Measurements from ENCODE around the gene PTH2. TPM values are rescaled to one million over a fixed set of nuclear protein-coding genes. Genes with fewer than 3 reads are reported as not detected.

Gene PTH2
- total and polyA plus RNA-seq, 4 donors: not detected

Other genes starting within 250 kb of the PTH2 start
- gene SLC6A16, start 98.2 kb downstream of the PTH2 start, total RNA-seq: 1 to 10 TPM in 1 of 2 donors, under 1 TPM in 1; 0.59 to 1.2 TPM
- 1 to 10 TPM; 2.8 to 3.8 TPM for gene SLC6A16, start 98.2 kb downstream of the PTH2 start, polyA plus RNA-seq (ENCODE audit: insufficient read length in 2 of 2)
- gene CD37, start 88.0 kb downstream of the PTH2 start, total RNA-seq: 10 to 100 TPM in 1 of 2 donors, 1 to 10 TPM in 1; 2.9 to 10.5 TPM
- 10 to 100 TPM; 16.6 to 18.0 TPM for gene CD37, start 88.0 kb downstream of the PTH2 start, polyA plus RNA-seq (ENCODE audit: insufficient read length in 2 of 2)
- gene TEAD2, start 61.0 kb downstream of the PTH2 start, total RNA-seq: 10 to 100 TPM; 10.6 to 35.6 TPM
- 10 to 100 TPM; 33.2 to 33.3 TPM for gene TEAD2, start 61.0 kb downstream of the PTH2 start, polyA plus RNA-seq (ENCODE audit: insufficient read length in 2 of 2)
- gene DKKL1, start 59.6 kb downstream of the PTH2 start, total RNA-seq: 1 to 10 TPM in 1 of 2 donors, under 1 TPM in 1; 0.69 to 3.4 TPM
- gene DKKL1, start 59.6 kb downstream of the PTH2 start, polyA plus RNA-seq (ENCODE audit: insufficient read length in 2 of 2): 1 to 10 TPM; 2.7 to 3.2 TPM
- gene KASH5, start 35.2 kb downstream of the PTH2 start, total RNA-seq: 1 to 10 TPM in 1 of 2 donors, under 1 TPM in 1; 0.30 to 1.3 TPM
- under 1 TPM; 0.21 to 0.40 TPM for gene KASH5, start 35.2 kb downstream of the PTH2 start, polyA plus RNA-seq (ENCODE audit: insufficient read length in 2 of 2)
- not detected for gene GFY, start 1.9 kb upstream of the PTH2 start, total RNA-seq
- gene GFY, start 1.9 kb upstream of the PTH2 start, polyA plus RNA-seq (ENCODE audit: insufficient read length in 2 of 2): under 1 TPM; 0.54 TPM
- gene SLC17A7, start 18.1 kb upstream of the PTH2 start, total RNA-seq: 1 to 10 TPM in 1 of 2 donors, under 1 TPM in 1; 0.55 to 4.2 TPM
- gene SLC17A7, start 18.1 kb upstream of the PTH2 start, polyA plus RNA-seq (ENCODE audit: insufficient read length in 2 of 2): 1 to 10 TPM in 1 of 2 donors, under 1 TPM in 1; 0.51 to 1.1 TPM
- gene PIH1D1, start 28.4 kb upstream of the PTH2 start, total RNA-seq: 10 to 100 TPM; 56.6 to 96.3 TPM
- 10 to 100 TPM; 71.5 to 81.6 TPM for gene PIH1D1, start 28.4 kb upstream of the PTH2 start, polyA plus RNA-seq (ENCODE audit: insufficient read length in 2 of 2)
- gene ALDH16A1, start 29.8 kb upstream of the PTH2 start, total RNA-seq: 10 to 100 TPM; 15.7 to 22.3 TPM
- gene ALDH16A1, start 29.8 kb upstream of the PTH2 start, polyA plus RNA-seq (ENCODE audit: insufficient read length in 2 of 2): 10 to 100 TPM; 16.1 to 18.2 TPM
- 1 to 10 TPM; 1.2 to 4.1 TPM for gene FLT3LG, start 50.8 kb upstream of the PTH2 start, total RNA-seq
- 1 to 10 TPM; 4.8 to 5.2 TPM for gene FLT3LG, start 50.8 kb upstream of the PTH2 start, polyA plus RNA-seq (ENCODE audit: insufficient read length in 2 of 2)
- gene RPL13A, start 64.2 kb upstream of the PTH2 start, total RNA-seq: 1,000 to 10,000 TPM; 1,320 to 2,994 TPM
- 1,000 to 10,000 TPM; 1,955 to 2,049 TPM for gene RPL13A, start 64.2 kb upstream of the PTH2 start, polyA plus RNA-seq (ENCODE audit: insufficient read length in 2 of 2)
- gene RPS11, start 73.0 kb upstream of the PTH2 start, total RNA-seq: 1,000 to 10,000 TPM; 1,713 to 3,396 TPM
- 1,000 to 10,000 TPM; 1,893 to 1,945 TPM for gene RPS11, start 73.0 kb upstream of the PTH2 start, polyA plus RNA-seq (ENCODE audit: insufficient read length in 2 of 2)
- gene FCGRT, start 89.2 kb upstream of the PTH2 start, total RNA-seq: 100 to 1,000 TPM in 1 of 2 donors, 10 to 100 TPM in 1; 67.9 to 339 TPM
- gene FCGRT, start 89.2 kb upstream of the PTH2 start, polyA plus RNA-seq (ENCODE audit: insufficient read length in 2 of 2): 100 to 1,000 TPM in 1 of 2 donors, 10 to 100 TPM in 1; 80.2 to 131 TPM
- gene RCN3, start 104.6 kb upstream of the PTH2 start, total RNA-seq: 10 to 100 TPM; 24.9 to 85.2 TPM
- gene RCN3, start 104.6 kb upstream of the PTH2 start, polyA plus RNA-seq (ENCODE audit: insufficient read length in 2 of 2): 10 to 100 TPM; 14.5 to 36.5 TPM
- gene NOSIP, start 157.1 kb upstream of the PTH2 start, total RNA-seq: 10 to 100 TPM; 32.2 to 86.1 TPM
- gene NOSIP, start 157.1 kb upstream of the PTH2 start, polyA plus RNA-seq (ENCODE audit: insufficient read length in 2 of 2): 10 to 100 TPM; 63.9 to 67.4 TPM
- gene PRRG2, start 157.9 kb upstream of the PTH2 start, total RNA-seq: under 1 TPM; 0.79 to 0.83 TPM
- 1 to 10 TPM in 1 of 2 donors, under 1 TPM in 1; 0.78 to 1.5 TPM for gene PRRG2, start 157.9 kb upstream of the PTH2 start, polyA plus RNA-seq (ENCODE audit: insufficient read length in 2 of 2)
- gene PRR12, start 167.7 kb upstream of the PTH2 start, total RNA-seq: 1 to 10 TPM; 6.6 to 8.2 TPM
- gene PRR12, start 167.7 kb upstream of the PTH2 start, polyA plus RNA-seq (ENCODE audit: insufficient read length in 2 of 2): 10 to 100 TPM; 37.7 to 42.3 TPM
- gene RRAS, start 216.7 kb upstream of the PTH2 start, total RNA-seq: 10 to 100 TPM in 1 of 2 donors, 1 to 10 TPM in 1; 4.7 to 16.7 TPM
- 10 to 100 TPM; 13.4 to 16.7 TPM for gene RRAS, start 216.7 kb upstream of the PTH2 start, polyA plus RNA-seq (ENCODE audit: insufficient read length in 2 of 2)
- gene SCAF1, start 218.8 kb upstream of the PTH2 start, total RNA-seq: 10 to 100 TPM; 11.8 to 12.2 TPM
- gene SCAF1, start 218.8 kb upstream of the PTH2 start, polyA plus RNA-seq (ENCODE audit: insufficient read length in 2 of 2): 10 to 100 TPM; 66.3 to 70.8 TPM
- 10 to 100 TPM; 21.8 to 63.9 TPM for gene IRF3, start 242.4 kb upstream of the PTH2 start, total RNA-seq
- gene IRF3, start 242.4 kb upstream of the PTH2 start, polyA plus RNA-seq (ENCODE audit: insufficient read length in 2 of 2): 10 to 100 TPM; 39.2 to 51.4 TPM
- 1 to 10 TPM in 1 of 2 donors, under 1 TPM in 1; 0.89 to 7.6 TPM for gene BCL2L12, start 242.5 kb upstream of the PTH2 start, total RNA-seq
- gene BCL2L12, start 242.5 kb upstream of the PTH2 start, polyA plus RNA-seq (ENCODE audit: insufficient read length in 2 of 2): 10 to 100 TPM in 1 of 2 donors, 1 to 10 TPM in 1; 8.2 to 15.0 TPM